H1 (cell line): ENCODE measurements around the gene OAT. TPM values are rescaled to one million over a fixed set of nuclear protein-coding genes. Genes with fewer than 3 reads are reported as not detected.

Source experiments
- CTCF ChIA-PET: fragments of 300-600 bp; sonication (Branson Sonifier 250); formaldehyde crosslinking; loops from one replicate; lab custom pipeline; 2021; ENCODE audit not compliant: partially characterized antibody; lab: Charles Lee
- POLR2A ChIA-PET: fragments of 300-600 bp; sonication (Branson Sonifier 250); formaldehyde crosslinking; loops from one replicate; lab custom pipeline; 2021; ENCODE audit warnings: inconsistent platforms; ENCODE audit not compliant: partially characterized antibody; lab: Charles Lee
- DNase-seq, 2 experiments: peaks; one replicate each; pipeline versions ENCODE4 v3.0.0 to v3.0.0-alpha.2; 2010 to 2022; ENCODE audit warnings: low spot score in 2 of 2, low read depth in 1 of 2, mixed read lengths in 1 of 2
- FAIRE-seq: peaks from 2 replicates; lab custom pipeline; 2011; peaks lifted over from hg19 to GRCh38; lab: Jason Lieb, UNC
- H2AFZ ChIP-seq: 2 replicates; pipeline ENCODE4 v1.8.1; 2012; ENCODE audit warnings: low read length, inconsistent platforms
- H2AK5ac ChIP-seq: 2 replicates; pipeline ENCODE4 v1.6.1; 2013; ENCODE audit warnings: low read depth, low read length
- H2BK120ac ChIP-seq: replicated peaks from 2 replicates; pipeline ENCODE3; 2013; ENCODE audit warnings: low read depth, low read length, inconsistent platforms
- H2BK12ac ChIP-seq: 2 replicates; pipeline ENCODE4 v1.6.1; 2013; ENCODE audit warnings: low read depth, low read length
- H2BK15ac ChIP-seq: 2 replicates; pipeline ENCODE4 v1.6.1; 2013; ENCODE audit warnings: low read length
- H2BK20ac ChIP-seq: 2 replicates; pipeline ENCODE4 v1.6.1; 2013; ENCODE audit warnings: low read length
- H2BK5ac ChIP-seq: 2 replicates; pipeline ENCODE4 v1.6.1; 2013; ENCODE audit warnings: low read depth, low read length
- H3K14ac ChIP-seq: 2 replicates; pipeline ENCODE4 v1.6.1; 2013; ENCODE audit warnings: inconsistent platforms; ENCODE audit not compliant: insufficient read length
- H3K18ac ChIP-seq: 2 replicates; pipeline ENCODE4 v1.6.1; 2013; ENCODE audit warnings: low read length; ENCODE audit errors: extremely low read depth
- H3K23ac ChIP-seq: 2 replicates; pipeline ENCODE4 v1.6.1; 2013; ENCODE audit warnings: inconsistent platforms; ENCODE audit not compliant: insufficient read length
- H3K23me2 ChIP-seq: 2 replicates; pipeline ENCODE4 v1.6.1; 2013; ENCODE audit warnings: low read depth, low read length
- H3K27ac ChIP-seq: 2 replicates; pipeline ENCODE4 v1.6.1; 2011; ENCODE audit warnings: low read depth, low read length, inconsistent platforms
- H3K27me3 ChIP-seq, 4 experiments: replicated peaks in 1 of 4; 1 replicate in 1 of 4; 2 replicates in 3 of 4; pipeline versions ENCODE4 v1.6.1 to v1.8.1; 2011 to 2013; ENCODE audit warnings: low read length in 3 of 4, mild to moderate bottlenecking in 3 of 4, inconsistent platforms in 2 of 4, mixed read lengths in 2 of 4, moderate library complexity in 1 of 4; ENCODE audit not compliant: control insufficient read depth in 3 of 4, insufficient read depth in 3 of 4; ENCODE audit errors: extremely low read depth in 1 of 4
- H3K36me3 ChIP-seq, 4 experiments: 2 replicates each; pipeline versions ENCODE4 v1.6.1 to v1.8.1; 2011 to 2013; ENCODE audit warnings: mild to moderate bottlenecking in 4 of 4, low read length in 3 of 4, moderate library complexity in 2 of 4, control low read depth in 1 of 4, inconsistent platforms in 1 of 4; ENCODE audit not compliant: insufficient read depth in 4 of 4, control insufficient read depth in 2 of 4
- H3K4ac ChIP-seq: replicated peaks from 2 replicates; pipeline ENCODE3; 2013; ENCODE audit warnings: low read length, low read depth, mixed read lengths, inconsistent platforms; ENCODE audit not compliant: insufficient read length
- H3K4me1 ChIP-seq, 4 experiments: replicated peaks in 1 of 4; 1 replicate in 1 of 4; 2 replicates in 3 of 4; pipeline versions ENCODE4 v1.6.1 to v1.8.1; 2011 to 2013; ENCODE audit warnings: low read length in 3 of 4, inconsistent platforms in 2 of 4, mixed read lengths in 1 of 4; ENCODE audit not compliant: insufficient read depth in 4 of 4, control insufficient read depth in 3 of 4
- H3K4me2 ChIP-seq, 2 experiments: 2 replicates each; pipeline versions ENCODE4 v1.6.1 to v1.8.1; 2011 to 2013; ENCODE audit warnings: low read depth in 2 of 2, low read length in 2 of 2, control low read depth in 1 of 2, inconsistent platforms in 1 of 2, mild to moderate bottlenecking in 1 of 2; ENCODE audit not compliant: insufficient read depth in 1 of 2
- H3K4me3 ChIP-seq, 4 experiments: fragments of 200-600, 300-600 bp in 1 of 4; sonication (generic), shearing (Covaris generic), sonication (Bioruptor Twin) in 1 of 4; 2 replicates each; pipeline versions ENCODE4 v1.5.1 to v1.8.1; 2011 to 2016; ENCODE audit warnings: low read length in 4 of 4, low read depth in 3 of 4, control low read depth in 2 of 4, inconsistent platforms in 2 of 4, mild to moderate bottlenecking in 2 of 4, mixed read lengths in 1 of 4, moderate library complexity in 1 of 4; ENCODE audit not compliant: insufficient read depth in 2 of 4; ENCODE audit errors: extremely low read depth in 1 of 4
- H3K56ac ChIP-seq: replicated peaks from 2 replicates; pipeline ENCODE3; 2013; ENCODE audit warnings: low read depth, mild to moderate bottlenecking, mixed read lengths, low read length, inconsistent platforms; ENCODE audit not compliant: insufficient read length
- H3K79me1 ChIP-seq: 2 replicates; pipeline ENCODE4 v1.6.1; 2013; ENCODE audit warnings: low read depth, low read length, control low read depth
- H3K79me2 ChIP-seq, 2 experiments: 2 replicates each; pipeline versions ENCODE4 v1.6.1 to v1.8.1; 2012 to 2013; ENCODE audit warnings: low read length in 2 of 2, mild to moderate bottlenecking in 2 of 2, inconsistent platforms in 1 of 2; ENCODE audit not compliant: insufficient read depth in 2 of 2, control insufficient read depth in 1 of 2
- H3K9ac ChIP-seq, 4 experiments: replicated peaks in 1 of 4; 1 replicate in 1 of 4; 2 replicates in 3 of 4; pipeline versions ENCODE4 v1.6.1 to v1.8.1; 2011 to 2013; ENCODE audit warnings: low read depth in 3 of 4, low read length in 3 of 4, control low read depth in 2 of 4, mild to moderate bottlenecking in 2 of 4, moderate library complexity in 2 of 4, inconsistent platforms in 1 of 4; ENCODE audit errors: extremely low read depth in 1 of 4
- H3K9me3 ChIP-seq, 2 experiments: 2 replicates each; pipeline versions ENCODE4 v1.6.1 to v1.8.1; 2012 to 2013; ENCODE audit warnings: mild to moderate bottlenecking in 2 of 2, moderate library complexity in 2 of 2, control low read depth in 1 of 2, inconsistent platforms in 1 of 2, low read depth in 1 of 2, low read length in 1 of 2, mixed read lengths in 1 of 2; ENCODE audit not compliant: insufficient read depth in 2 of 2
- H4K20me1 ChIP-seq, 2 experiments: replicated peaks in 1 of 2; 2 replicates each; pipeline versions ENCODE3 to v1.8.1; 2011 to 2013; ENCODE audit warnings: inconsistent platforms in 2 of 2, low read length in 2 of 2, mild to moderate bottlenecking in 1 of 2; ENCODE audit not compliant: insufficient read depth in 2 of 2, control insufficient read depth in 1 of 2
- H4K5ac ChIP-seq: 2 replicates; pipeline ENCODE4 v1.6.1; 2013; ENCODE audit warnings: low read length, low read depth, mixed read lengths, inconsistent platforms; ENCODE audit not compliant: insufficient read length
- H4K8ac ChIP-seq: 2 replicates; pipeline ENCODE4 v1.8.0; 2013; ENCODE audit warnings: mild to moderate bottlenecking, moderate library complexity, low read length, inconsistent platforms; ENCODE audit not compliant: insufficient read depth; ENCODE audit errors: extremely low read depth
- H4K91ac ChIP-seq: replicated peaks from 2 replicates; pipeline ENCODE3; 2013; ENCODE audit warnings: low read length, mixed read lengths, inconsistent platforms; ENCODE audit not compliant: insufficient read length
- CEBPB ChIP-seq: IDR thresholded peaks from 2 replicates; pipeline ENCODE4 v1.6.1; 2012; ENCODE audit warnings: low read depth, low read length
- HDAC6 ChIP-seq: IDR thresholded peaks from one replicate; pipeline ENCODE4 v1.7.1; 2012; ENCODE audit warnings: low read depth, mild to moderate bottlenecking, inconsistent platforms, low read length, moderate library complexity
- JUN ChIP-seq: IDR thresholded peaks from 2 replicates; pipeline ENCODE4 v1.6.1; 2011; ENCODE audit warnings: low read depth, mild to moderate bottlenecking, improper control_type of control experiment, low read length
- YY1 ChIP-seq: IDR thresholded peaks from 2 replicates; pipeline ENCODE4 v1.6.1; 2011; ENCODE audit warnings: low read depth, mild to moderate bottlenecking, low read length
- WGBS, 2 experiments: shearing (Covaris generic) in 1 of 2; methylation state at CpG; one replicate each; pipeline versions ENCODE4 v1.1.6 to v1.1.7; 2013 to 2015; ENCODE audit warnings: low lambda C conversion rate in 2 of 2, mixed read lengths in 2 of 2, inconsistent platforms in 1 of 2, low coverage in 1 of 2, missing lambda C conversion rate in 1 of 2; ENCODE audit not compliant: insufficient replicate concordance in 2 of 2, insufficient coverage in 1 of 2, insufficient read length in 1 of 2; ENCODE audit errors: extremely low coverage in 1 of 2, missing lambda C conversion rate in 1 of 2; 5-methylcytosine and 5-hydroxymethylcytosine counted together
- polyA plus RNA-seq, 7 experiments: library from polyadenylated mRNA; depleted of rRNA in 3 of 7; stranded (reverse) in 5 of 7; unstranded in 2 of 7; fragments of >200 nt in 5 of 7; fragments of 200-250 nt in 2 of 7; gene quantifications; 1 replicate in 5 of 7; 2 replicates in 1 of 7; 4 replicates in 1 of 7; pipeline versions ENCODE4 v1.2.1 to v1.2.3, GENCODE V29; 2011 to 2013; ENCODE audit warnings: missing spikeins in 2 of 7, mixed read lengths in 2 of 7
- total RNA-seq: library from RNA; stranded (reverse); fragmentation: NEBNext Ultra II Directional; extraction: Animal tissue kit (Norgen Biotek cat#: 25700); gene quantifications from 2 replicates; pipeline ENCODE4 v1.2.1, GENCODE V29; 2021
- TF ChIP-seq, protein P1 (sequence below), 3 experiments: IDR thresholded peaks; 1 replicate in 2 of 3; 2 replicates in 1 of 3; pipeline versions ENCODE4 v1.5.1 to v1.6.1; 2011; ENCODE audit warnings: low read length in 3 of 3, mild to moderate bottlenecking in 3 of 3, inconsistent platforms in 2 of 3, low read depth in 1 of 3, moderate library complexity in 1 of 3; ENCODE audit not compliant: insufficient read depth in 1 of 3; ENCODE audit errors: control extremely low read depth in 1 of 3

OAT gene
- total and polyA plus RNA-seq, 2 of the 8 experiments (the other 6 are each of a cell fraction or from before 2014, with no cell fraction given), result 67.8 to 121 TPM

GRCh38 chr10:124401633-124402032, 17.1 kb downstream of the OAT start:
- no peak overlapping the region for H3K18ac ChIP-seq
- POLR2A ChIA-PET, result no interaction called here
- H3K23ac ChIP-seq, result no peak overlapping the region
- no peak overlapping the region for H3K9ac ChIP-seq
- H2BK15ac ChIP-seq, result no peak overlapping the region
- no peak overlapping the region for H3K4me2 ChIP-seq
- H2AFZ ChIP-seq, result no peak overlapping the region
- no peak overlapping the region for H4K91ac ChIP-seq
- H4K20me1 ChIP-seq, result peaks cover 2% of the 10 kb centered on the region in 2 experiments
- no peak overlapping the region for H2AK5ac ChIP-seq
- no peaks in the 10 kb centered on the region for H3K27me3 ChIP-seq
- no peak overlapping the region for H3K27ac ChIP-seq
- H3K23me2 ChIP-seq, result no peaks in the 10 kb centered on the region
- CTCF ChIA-PET, result interaction anchor here (0.9 to 1.5 kb wide), 4 partner anchors 8 to 15 kb away, joined by 3 to 7 read pairs (median 5); no protein-coding TSS in a partner anchor
- H3K14ac ChIP-seq, result no peak overlapping the region
- H3K4ac ChIP-seq, result no peak overlapping the region
- no peak overlapping the region for H4K5ac ChIP-seq
- H3K4me1 ChIP-seq, result no peaks in the 10 kb centered on the region
- H2BK20ac ChIP-seq, result no peak overlapping the region
- no peak overlapping the region for H3K4me3 ChIP-seq
- WGBS, 2 experiments, result 93% methylated on average over 5 of the region's 5 CpGs; no CpG with 5 or more reads in 1 of the 2 experiments
- H3K79me2 ChIP-seq, result no peaks in the 10 kb centered on the region
- no peak overlapping the region for H3K56ac ChIP-seq
- H3K9me3 ChIP-seq, result no peaks in the 10 kb centered on the region
- no peak overlapping the region for H4K8ac ChIP-seq
- H2BK5ac ChIP-seq, result no peak overlapping the region
- FAIRE-seq, result no peak
- H3K79me1 ChIP-seq, result no peaks in the 10 kb centered on the region
- peaks cover 6 to 42% (median 25%) of the 10 kb centered on the region in 4 experiments for H3K36me3 ChIP-seq
- H2BK12ac ChIP-seq, result no peak overlapping the region
- no peak overlapping the region for H2BK120ac ChIP-seq
- DNase-seq, result no peak
- TF ChIP-seq, protein P1, sequence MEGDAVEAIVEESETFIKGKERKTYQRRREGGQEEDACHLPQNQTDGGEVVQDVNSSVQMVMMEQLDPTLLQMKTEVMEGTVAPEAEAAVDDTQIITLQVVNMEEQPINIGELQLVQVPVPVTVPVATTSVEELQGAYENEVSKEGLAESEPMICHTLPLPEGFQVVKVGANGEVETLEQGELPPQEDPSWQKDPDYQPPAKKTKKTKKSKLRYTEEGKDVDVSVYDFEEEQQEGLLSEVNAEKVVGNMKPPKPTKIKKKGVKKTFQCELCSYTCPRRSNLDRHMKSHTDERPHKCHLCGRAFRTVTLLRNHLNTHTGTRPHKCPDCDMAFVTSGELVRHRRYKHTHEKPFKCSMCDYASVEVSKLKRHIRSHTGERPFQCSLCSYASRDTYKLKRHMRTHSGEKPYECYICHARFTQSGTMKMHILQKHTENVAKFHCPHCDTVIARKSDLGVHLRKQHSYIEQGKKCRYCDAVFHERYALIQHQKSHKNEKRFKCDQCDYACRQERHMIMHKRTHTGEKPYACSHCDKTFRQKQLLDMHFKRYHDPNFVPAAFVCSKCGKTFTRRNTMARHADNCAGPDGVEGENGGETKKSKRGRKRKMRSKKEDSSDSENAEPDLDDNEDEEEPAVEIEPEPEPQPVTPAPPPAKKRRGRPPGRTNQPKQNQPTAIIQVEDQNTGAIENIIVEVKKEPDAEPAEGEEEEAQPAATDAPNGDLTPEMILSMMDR (IDR thresholded peaks at IDR 0.05; ENCODE audit: control extremely low read depth in 1 of 3, insufficient read depth in 1 of 3, low read depth in 1 of 3, low read length in 3 of 3), result no peak
- TF ChIP-seq CEBPB (no peak), YY1 (no peak), JUN (no peak), HDAC6 (no peak)
